BE2C (cell line): ENCODE results near the gene PCTP.

Experiments used
- DNase-seq: peaks from one replicate; pipeline ENCODE4 v3.0.0-alpha.2; 2020
- H3K27me3 ChIP-seq: fragments of 250-450 bp; sonication (Bioruptor Pico); 2 replicates; pipeline ENCODE4 v1.5.1; 2020; ENCODE audit warnings: mild to moderate bottlenecking
- H3K36me3 ChIP-seq: fragments of 250-450 bp; sonication (Bioruptor Pico); 2 replicates; pipeline ENCODE4 v1.5.1; 2020; ENCODE audit warnings: mild to moderate bottlenecking
- H3K4me1 ChIP-seq: fragments of 250-450 bp; sonication (Bioruptor Pico); 2 replicates; pipeline ENCODE4 v1.5.1; 2020
- H3K4me3 ChIP-seq: 2 replicates; pipeline ENCODE4 v1.5.1; 2011; ENCODE audit warnings: low read depth, low read length
- H3K9me3 ChIP-seq: fragments of 250-450 bp; sonication (Bioruptor Pico); 2 replicates; pipeline ENCODE4 v1.5.1; 2020
- TF ChIP-seq, protein P1 (sequence below): IDR thresholded peaks from 2 replicates; pipeline ENCODE4 v1.5.1; 2012; ENCODE audit warnings: mild to moderate bottlenecking, low read depth, low read length

The PCTP gene

GRCh38 chr17:55730380-55730779, 20.5 kb upstream of the PCTP start:
- no peak for DNase-seq
- H3K36me3 ChIP-seq: no peaks in the 10 kb centered on the region
- TF ChIP-seq, protein P1, sequence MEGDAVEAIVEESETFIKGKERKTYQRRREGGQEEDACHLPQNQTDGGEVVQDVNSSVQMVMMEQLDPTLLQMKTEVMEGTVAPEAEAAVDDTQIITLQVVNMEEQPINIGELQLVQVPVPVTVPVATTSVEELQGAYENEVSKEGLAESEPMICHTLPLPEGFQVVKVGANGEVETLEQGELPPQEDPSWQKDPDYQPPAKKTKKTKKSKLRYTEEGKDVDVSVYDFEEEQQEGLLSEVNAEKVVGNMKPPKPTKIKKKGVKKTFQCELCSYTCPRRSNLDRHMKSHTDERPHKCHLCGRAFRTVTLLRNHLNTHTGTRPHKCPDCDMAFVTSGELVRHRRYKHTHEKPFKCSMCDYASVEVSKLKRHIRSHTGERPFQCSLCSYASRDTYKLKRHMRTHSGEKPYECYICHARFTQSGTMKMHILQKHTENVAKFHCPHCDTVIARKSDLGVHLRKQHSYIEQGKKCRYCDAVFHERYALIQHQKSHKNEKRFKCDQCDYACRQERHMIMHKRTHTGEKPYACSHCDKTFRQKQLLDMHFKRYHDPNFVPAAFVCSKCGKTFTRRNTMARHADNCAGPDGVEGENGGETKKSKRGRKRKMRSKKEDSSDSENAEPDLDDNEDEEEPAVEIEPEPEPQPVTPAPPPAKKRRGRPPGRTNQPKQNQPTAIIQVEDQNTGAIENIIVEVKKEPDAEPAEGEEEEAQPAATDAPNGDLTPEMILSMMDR: no peak
- H3K4me3 ChIP-seq: peak overlapping the region; percentile 48
- H3K4me1 ChIP-seq: peaks cover 53% of the 10 kb centered on the region
- no peaks in the 10 kb centered on the region for H3K27me3 ChIP-seq
- no peaks in the 10 kb centered on the region for H3K9me3 ChIP-seq

- TF ChIP-seq, protein P1: no peak
- peaks cover 49% of the 10 kb centered on the region for H3K4me1 ChIP-seq
- peak overlapping the region; percentile 48 for H3K4me3 ChIP-seq
Measured at GRCh38 chr17:55730808-55731207, 20.0 kb upstream of the PCTP start.

DNA sequence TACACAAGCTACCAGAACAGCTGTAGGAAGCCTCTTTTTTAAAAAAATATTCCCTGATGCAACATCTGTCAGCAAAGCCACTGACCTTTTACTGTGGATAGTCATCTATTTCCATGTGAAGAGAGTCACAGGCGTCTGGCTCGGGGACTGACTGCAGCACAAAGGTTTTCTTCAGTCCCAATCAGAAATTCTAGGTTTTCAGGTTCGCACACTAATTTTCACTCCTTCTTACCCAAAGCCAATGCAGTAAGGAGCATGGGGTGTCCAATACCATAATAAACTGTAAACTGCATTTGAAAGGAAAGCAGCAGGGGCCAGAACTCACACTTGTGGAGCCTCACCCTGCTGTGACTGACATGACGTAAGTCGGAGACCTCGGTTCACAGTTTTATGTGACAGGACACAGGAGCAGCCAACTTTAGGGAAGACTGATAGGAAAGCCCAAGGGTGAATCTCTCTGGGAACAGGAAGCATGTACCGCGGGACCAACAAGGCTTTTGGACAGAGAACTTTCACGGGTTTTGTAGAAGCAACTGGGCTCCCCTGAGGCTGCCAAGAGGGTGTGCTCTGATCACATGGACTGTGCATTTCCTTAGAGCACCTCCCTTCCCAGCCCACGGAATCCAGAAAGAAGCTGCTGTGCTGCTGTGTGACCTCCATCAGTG, 19.1 kb upstream of the PCTP start:
- Histone ChIP-seq H3K36me3 (no peaks in the 10 kb centered on the region), H3K4me3 (peak overlapping the region; percentile 48), H3K9me3 (no peaks in the 10 kb centered on the region), H3K4me1 (peaks cover 43% of the 10 kb centered on the region), H3K27me3 (no peaks in the 10 kb centered on the region)
- DNase-seq: no peak
- TF ChIP-seq, protein P1: no peak

More at GRCh38 chr17:55730808-55731207, 20.0 kb upstream of the PCTP start:
- no peaks in the 10 kb centered on the region for H3K27me3 ChIP-seq
- H3K9me3 ChIP-seq: no peaks in the 10 kb centered on the region
- no peak for DNase-seq
- no peaks in the 10 kb centered on the region for H3K36me3 ChIP-seq

DNA sequence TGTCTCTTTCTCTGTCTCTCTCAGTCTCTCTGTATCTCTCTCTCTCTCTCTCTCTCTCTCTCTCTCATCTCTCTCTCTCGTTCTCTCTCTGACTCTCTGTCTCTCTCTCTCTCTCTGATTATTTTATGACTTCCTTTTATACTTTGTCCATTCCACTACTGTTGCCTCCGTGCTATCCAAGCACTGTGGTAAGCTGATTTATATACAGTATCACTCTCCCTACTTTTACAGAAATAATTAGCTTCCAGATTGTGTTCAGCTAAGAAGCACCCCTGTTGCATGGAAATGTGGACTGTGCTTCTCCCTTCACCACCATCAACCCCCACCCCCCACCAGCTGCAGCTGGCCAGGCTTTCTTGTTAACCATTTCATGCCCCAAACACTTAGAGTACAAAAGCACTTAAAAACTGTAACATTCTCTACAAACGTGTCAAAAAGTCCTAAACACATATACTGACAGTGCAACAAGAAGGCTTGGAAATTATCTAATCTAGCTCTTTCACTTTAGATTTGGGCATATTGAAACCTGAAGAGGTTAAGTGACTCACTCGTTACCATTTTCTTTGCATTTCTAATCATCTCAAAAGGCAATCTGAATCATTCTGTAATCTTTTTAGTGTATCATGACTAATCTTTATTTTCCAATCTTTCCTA, 16.6 kb upstream of the PCTP start:
- TF ChIP-seq, protein P1: no peak
- H3K4me3 ChIP-seq: no peak overlapping the region
- H3K9me3 ChIP-seq: no peaks in the 10 kb centered on the region
- H3K36me3 ChIP-seq: no peaks in the 10 kb centered on the region
- peak; percentile 56 for DNase-seq
- H3K4me1 ChIP-seq: peaks cover 36% of the 10 kb centered on the region
- H3K27me3 ChIP-seq: no peaks in the 10 kb centered on the region

GRCh38 chr17:55735731-55736405, 15.0 kb upstream of the PCTP start:
- H3K9me3 ChIP-seq: no peaks in the 10 kb centered on the region
- peaks cover 35% of the 10 kb centered on the region for H3K4me1 ChIP-seq
- no peaks in the 10 kb centered on the region for H3K27me3 ChIP-seq
- H3K4me3 ChIP-seq: no peak overlapping the region
- H3K36me3 ChIP-seq: no peaks in the 10 kb centered on the region
- TF ChIP-seq, protein P1: peak; percentile 84
- peak; percentile 68 for DNase-seq
